Trophoblast cell (in vitro differentiated cells and primary cell): ENCODE data around the gene DUSP28.

Experiments
- DNase-seq, 2 donors: peaks; one replicate each; pipeline ENCODE4 v3.0.0-alpha.2; 2016
- H2AFZ ChIP-seq: 2 replicates; pipeline ENCODE4 v1.6.1; 2013; ENCODE audit warnings: low read length, moderate library complexity, mild to moderate bottlenecking; ENCODE audit not compliant: insufficient read depth, poor library complexity
- H2AK5ac ChIP-seq: 2 replicates; pipeline ENCODE4 v1.6.1; 2013; ENCODE audit warnings: mild to moderate bottlenecking, low read length
- H2BK120ac ChIP-seq: 2 replicates; pipeline ENCODE4 v1.6.1; 2013; ENCODE audit warnings: low read length, mild to moderate bottlenecking, moderate library complexity; ENCODE audit not compliant: insufficient read depth, poor library complexity
- H2BK12ac ChIP-seq: 2 replicates; pipeline ENCODE4 v1.6.1; 2013; ENCODE audit warnings: mild to moderate bottlenecking, low read length, moderate library complexity
- H2BK5ac ChIP-seq: 2 replicates; pipeline ENCODE4 v1.6.1; 2013; ENCODE audit warnings: low read length, low read depth, moderate library complexity, mild to moderate bottlenecking; ENCODE audit not compliant: poor library complexity
- H3K14ac ChIP-seq: 2 replicates; pipeline ENCODE4 v1.6.1; 2013; ENCODE audit warnings: mild to moderate bottlenecking, low read length
- H3K18ac ChIP-seq: 2 replicates; pipeline ENCODE4 v1.6.1; 2013; ENCODE audit warnings: mild to moderate bottlenecking, low read length
- H3K23ac ChIP-seq: 2 replicates; pipeline ENCODE4 v1.6.1; 2013; ENCODE audit warnings: low read length
- H3K27ac ChIP-seq: 2 replicates; pipeline ENCODE4 v1.5.1; 2013; ENCODE audit warnings: low read depth, mild to moderate bottlenecking, inconsistent platforms, low read length, moderate library complexity
- H3K27me3 ChIP-seq: 2 replicates; pipeline ENCODE4 v1.6.1; 2013; ENCODE audit warnings: inconsistent platforms, mild to moderate bottlenecking, low read length, moderate library complexity; ENCODE audit not compliant: insufficient read depth
- H3K36me3 ChIP-seq, 2 experiments: 1 replicate in 1 of 2; 2 replicates in 1 of 2; pipeline ENCODE4 v1.6.1; 2013; ENCODE audit warnings: low read length in 2 of 2, mild to moderate bottlenecking in 2 of 2, moderate library complexity in 1 of 2; ENCODE audit not compliant: insufficient read depth in 2 of 2, control insufficient read depth in 1 of 2
- H3K4ac ChIP-seq: 2 replicates; pipeline ENCODE4 v1.6.1; 2013; ENCODE audit warnings: low read depth, mild to moderate bottlenecking, low read length, moderate library complexity
- H3K4me1 ChIP-seq, 2 experiments: 1 replicate in 1 of 2; 2 replicates in 1 of 2; pipeline ENCODE4 v1.6.1; 2013; ENCODE audit warnings: low read length in 2 of 2, mild to moderate bottlenecking in 2 of 2, moderate library complexity in 1 of 2; ENCODE audit not compliant: insufficient read depth in 2 of 2, control insufficient read depth in 1 of 2
- H3K4me2 ChIP-seq: 2 replicates; pipeline ENCODE4 v1.6.1; 2013; ENCODE audit warnings: inconsistent platforms, mild to moderate bottlenecking, low read length, moderate library complexity
- H3K4me3 ChIP-seq: 2 replicates; pipeline ENCODE4 v1.5.1; 2013; ENCODE audit warnings: mild to moderate bottlenecking, low read depth, low read length, inconsistent platforms
- H3K79me1 ChIP-seq: one replicate; pipeline ENCODE4 v1.6.1; 2013; ENCODE audit warnings: low read length
- H3K79me2 ChIP-seq: 2 replicates; pipeline ENCODE4 v1.6.1; 2013; ENCODE audit warnings: low read length, mild to moderate bottlenecking; ENCODE audit not compliant: control insufficient read depth, insufficient read depth, poor library complexity
- H3K9ac ChIP-seq: 2 replicates; pipeline ENCODE4 v1.6.1; 2013; ENCODE audit warnings: mild to moderate bottlenecking, low read length
- H3K9me3 ChIP-seq: 2 replicates; pipeline ENCODE4 v1.6.1; 2013; ENCODE audit warnings: low read depth, mild to moderate bottlenecking, control low read depth, inconsistent platforms, low read length; ENCODE audit not compliant: insufficient read depth
- H4K12ac ChIP-seq: 2 replicates; pipeline ENCODE4 v1.6.1; 2013; ENCODE audit warnings: low read depth, mild to moderate bottlenecking, low read length, moderate library complexity
- H4K8ac ChIP-seq: 2 replicates; pipeline ENCODE4 v1.6.1; 2013; ENCODE audit warnings: low read depth, mild to moderate bottlenecking, low read length, moderate library complexity
- H4K91ac ChIP-seq: one replicate; pipeline ENCODE4 v1.6.1; 2013; ENCODE audit warnings: low read depth, mild to moderate bottlenecking, low read length, moderate library complexity
- WGBS: extraction: QIAGEN DNeasy Blood & Tissue Kit; methylation state at CpG from one replicate; pipeline ENCODE4 v1.1.7; 2013; ENCODE audit warnings: missing lambda C conversion rate; ENCODE audit not compliant: insufficient read length, insufficient coverage; ENCODE audit errors: extremely low coverage; 5-methylcytosine and 5-hydroxymethylcytosine counted together

Gene DUSP28

GRCh38 chr2:240563951-240564560 is 3.9 kb downstream of the DUSP28 start:
- Histone ChIP-seq H3K4me2 (no peak overlapping the region), H3K79me1 (peaks cover 22% of the 10 kb centered on the region), H4K12ac (no peak overlapping the region), H2BK5ac (no peak overlapping the region), H3K36me3 (no peaks in the 10 kb centered on the region), H3K27me3 (no peaks in the 10 kb centered on the region), H4K8ac (no peak overlapping the region), H3K4ac (no peak overlapping the region), H3K4me3 (no peak overlapping the region), H3K9me3 (no peaks in the 10 kb centered on the region), H3K18ac (no peak overlapping the region), H3K27ac (no peak overlapping the region), H3K14ac (no peak overlapping the region), H2AFZ (no peak overlapping the region), H3K79me2 (peaks cover 5% of the 10 kb centered on the region), H2BK120ac (no peak overlapping the region), H3K9ac (no peak overlapping the region), H4K91ac (no peak overlapping the region), H3K4me1 (peaks cover 22 to 32% of the 10 kb centered on the region in 2 experiments), H3K23ac (no peak overlapping the region), H2AK5ac (no peak overlapping the region), H2BK12ac (no peak overlapping the region)
- WGBS, result no CpG with 5 or more reads among the region's 12 CpGs
- no peak for DNase-seq

DNA sequence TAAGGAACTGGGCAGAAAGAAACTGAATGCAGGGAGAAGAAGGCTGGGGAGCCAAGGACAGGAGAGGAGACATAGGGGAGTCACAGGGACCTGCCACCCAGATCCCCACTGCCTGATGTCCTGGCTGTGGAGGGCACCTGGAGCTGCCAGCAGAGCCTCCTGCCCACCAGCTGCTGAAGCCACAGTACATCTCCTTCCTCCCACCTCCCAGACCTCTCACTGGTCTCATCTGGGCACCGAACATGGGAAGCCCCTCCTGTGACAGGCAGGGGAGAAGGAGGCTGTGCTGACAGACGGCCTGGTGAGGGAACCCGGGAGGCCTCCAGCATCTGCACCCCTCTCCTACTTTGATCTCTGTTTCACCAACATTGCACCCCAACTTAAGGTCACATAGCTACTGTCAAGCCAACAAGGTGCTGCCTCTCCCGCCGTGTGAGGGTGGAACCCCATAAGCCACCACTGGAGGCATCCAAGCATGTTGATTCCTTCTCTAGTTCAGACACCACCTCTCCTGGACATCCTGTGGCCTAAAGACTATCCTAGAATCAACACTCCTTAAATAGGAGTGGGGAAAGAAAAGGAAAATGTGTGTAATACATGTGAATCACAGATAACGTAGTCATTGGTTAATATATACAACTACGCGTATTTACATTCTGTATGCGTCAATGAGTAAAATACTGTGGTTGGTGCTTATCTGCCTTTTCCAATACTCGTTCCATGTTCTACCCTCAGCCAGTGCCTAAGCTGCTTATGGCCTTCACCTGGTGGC is 4.6 kb downstream of the DUSP28 start:
- peaks cover 22% of the 10 kb centered on the region for H3K79me1 ChIP-seq
- H4K12ac ChIP-seq, result no peak overlapping the region
- no peaks in the 10 kb centered on the region for H3K36me3 ChIP-seq
- H3K9ac ChIP-seq, result no peak overlapping the region
- no peak overlapping the region for H3K14ac ChIP-seq
- no peak overlapping the region for H2AFZ ChIP-seq
- no peak overlapping the region for H2BK120ac ChIP-seq
- H3K4ac ChIP-seq, result no peak overlapping the region
- no peak overlapping the region for H3K27ac ChIP-seq
- no peak overlapping the region for H3K23ac ChIP-seq
- no peak overlapping the region for H3K4me3 ChIP-seq
- H4K91ac ChIP-seq, result no peak overlapping the region
- peak in 1 of 2 donors; percentile 2 for DNase-seq
- H4K8ac ChIP-seq, result no peak overlapping the region
- H2BK5ac ChIP-seq, result no peak overlapping the region
- peaks cover 28 to 35% of the 10 kb centered on the region in 2 experiments for H3K4me1 ChIP-seq
- no CpG with 5 or more reads among the region's 10 CpGs for WGBS
- no peak overlapping the region for H2BK12ac ChIP-seq
- H3K79me2 ChIP-seq, result peaks cover 5% of the 10 kb centered on the region
- no peak overlapping the region for H3K18ac ChIP-seq
- no peaks in the 10 kb centered on the region for H3K9me3 ChIP-seq
- H2AK5ac ChIP-seq, result no peak overlapping the region
- H3K27me3 ChIP-seq, result no peaks in the 10 kb centered on the region
- H3K4me2 ChIP-seq, result no peak overlapping the region

- H3K79me2 ChIP-seq, result peaks cover 4% of the 10 kb centered on the region
- peak overlapping the region; percentile 14 for H4K12ac ChIP-seq
- H3K36me3 ChIP-seq, result no peaks in the 10 kb centered on the region
- no CpG with 5 or more reads among the region's 26 CpGs for WGBS
- peak overlapping the region; percentile 16 for H3K9ac ChIP-seq
- H2AK5ac ChIP-seq, result peak overlapping the region; percentile 42
- H4K8ac ChIP-seq, result peak overlapping the region; percentile 78
- peak overlapping the region; percentile 25 for H2BK5ac ChIP-seq
- H4K91ac ChIP-seq, result peak overlapping the region; percentile 60
- H3K4me1 ChIP-seq, result peaks cover 28 to 40% of the 10 kb centered on the region in 2 experiments
- peak overlapping the region; percentile 20 for H2BK12ac ChIP-seq
- peak; percentile 93 to 94 for DNase-seq
- H3K4me2 ChIP-seq, result peak overlapping the region; percentile 6
- no peak overlapping the region for H3K4me3 ChIP-seq
- peak overlapping the region; percentile 14 for H3K4ac ChIP-seq
- H3K79me1 ChIP-seq, result peaks cover 18% of the 10 kb centered on the region
- H2BK120ac ChIP-seq, result peak overlapping the region; percentile 55
- H3K27ac ChIP-seq, result peak overlapping the region; percentile 26
- H3K27me3 ChIP-seq, result no peaks in the 10 kb centered on the region
- peak overlapping the region; percentile 83 for H2AFZ ChIP-seq
- no peaks in the 10 kb centered on the region for H3K9me3 ChIP-seq
- peak overlapping the region; percentile 37 for H3K18ac ChIP-seq
- no peak overlapping the region for H3K23ac ChIP-seq
- no peak overlapping the region for H3K14ac ChIP-seq
Observed at GRCh38 chr2:240565333-240566202, 5.4 kb downstream of the DUSP28 start.
